GM23338 (cell line): ENCODE measurements around the gene RAD51C.
"Not testable (repeated sequence)": the region's sequence is repeated elsewhere in the genome, so short reads cannot be mapped to it uniquely, and the experiment has no call there.

Experiments used
- CTCF ChIP-seq, 2 experiments: fragments of 200-600 bp in 1 of 2; sonication (generic) in 1 of 2; conservative IDR thresholded peaks; 2 replicates each; pipeline versions ENCODE4 v1.5.1 to v1.6.1; 2016 to 2017; ENCODE audit warnings: antibody characterized with exemption in 2 of 2, low read depth in 2 of 2, mild to moderate bottlenecking in 2 of 2, moderate library complexity in 1 of 2
- EZH2phosphoT487 ChIP-seq: fragments of 200-600 bp; sonication (generic); IDR thresholded peaks from one replicate; pipeline ENCODE4 v1.8.1; 2018; ENCODE audit warnings: antibody characterized with exemption; ENCODE audit not compliant: unreplicated experiment
- POLR2AphosphoS5 ChIP-seq: IDR thresholded peaks from 2 replicates; pipeline ENCODE4 v1.6.1; 2016; ENCODE audit warnings: antibody characterized with exemption, low read depth
- REST ChIP-seq: IDR thresholded peaks from one replicate; pipeline ENCODE4 v1.6.1; 2018; ENCODE audit warnings: antibody characterized with exemption; ENCODE audit not compliant: unreplicated experiment
- ZNF114 ChIP-seq: fragments of 250-450 bp; sonication (Bioruptor Pico); IDR thresholded peaks from 2 replicates; pipeline ENCODE4 v1.5.0; 2020; ENCODE audit warnings: mild to moderate bottlenecking, moderate library complexity

DNA sequence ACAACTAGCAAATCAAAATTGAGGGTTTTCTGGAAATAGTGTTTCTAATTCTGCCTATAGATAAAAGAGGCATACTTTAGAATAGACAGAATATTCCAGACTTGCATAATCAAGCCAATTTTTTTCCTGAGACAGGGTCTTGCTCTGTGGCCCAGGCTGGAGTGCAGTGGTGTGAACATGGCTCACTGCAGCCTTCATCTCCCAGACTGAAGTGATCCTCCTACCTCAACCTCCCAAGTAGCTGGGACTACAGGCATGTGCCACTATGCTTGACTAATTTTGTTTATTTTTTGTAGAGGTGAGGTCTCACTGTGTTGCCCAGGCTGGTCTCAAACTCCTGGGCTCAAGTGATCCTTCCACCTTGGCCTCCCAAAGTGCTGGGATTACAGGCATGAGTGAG lies 57.2 kb downstream of the RAD51C start:
- not testable (repeated sequence) for TF ChIP-seq CTCF (conservative IDR thresholded peaks at IDR 0.05; ENCODE audit: low read depth in 2 of 2); POLR2AphosphoS5; REST; EZH2phosphoT487; ZNF114 (CRISPR knock-in tag)
